Measurements from ENCODE around the gene DDX55.
"Not testable (repeated sequence)": the region's sequence is repeated elsewhere in the genome, so short reads cannot be mapped to it uniquely, and the experiment has no call there.

DDX55 gene

GRCh38 chr12:123601602-123602489, at the start of gene DDX55:
Gene DDX55 (plus strand): TSS chr12:123602099. CDS start chr12:123602149, 50 bp downstream.
- peak; percentile 89 for DNase-seq

GRCh38 chr12:123554136-123554535, 47.8 kb upstream of the DDX55 start:
- peak; percentile 45 for DNase-seq

GRCh38 chr12:123554843-123555242, 47.1 kb upstream of the DDX55 start:
- not testable (repeated sequence) for DNase-seq

- not testable (repeated sequence) for DNase-seq
Observed at GRCh38 chr12:123558487-123558886, 43.4 kb upstream of the DDX55 start.

GRCh38 chr12:123559468-123559867, 42.4 kb upstream of the DDX55 start:
- peak; percentile 47 for DNase-seq

GRCh38 chr12:123571343-123571813, 30.5 kb upstream of the DDX55 start:
- no peak for DNase-seq

GRCh38 chr12:123572391-123572790, 29.5 kb upstream of the DDX55 start:
- DNase-seq = no peak

GRCh38 chr12:123573870-123574269, 28.0 kb upstream of the DDX55 start:
- DNase-seq = no peak

- DNase-seq = no peak
Observed at GRCh38 chr12:123576611-123577010, 25.3 kb upstream of the DDX55 start.

- DNase-seq = no peak
Observed at GRCh38 chr12:123578243-123578642, 23.7 kb upstream of the DDX55 start.

GRCh38 chr12:123578829-123579228, 23.1 kb upstream of the DDX55 start:
- not testable (repeated sequence) for DNase-seq

- DNase-seq = no peak
Observed at GRCh38 chr12:123580772-123581171, 21.1 kb upstream of the DDX55 start.

GRCh38 chr12:123591702-123592481, 10.0 kb upstream of the DDX55 start:
- DNase-seq = no peak

- no peak for DNase-seq
Observed at GRCh38 chr12:123595729-123596128, 6.2 kb upstream of the DDX55 start.

- no peak for DNase-seq
Observed at GRCh38 chr12:123597100-123597499, 4.8 kb upstream of the DDX55 start.

GRCh38 chr12:123598522-123598921, 3.4 kb upstream of the DDX55 start:
- no peak for DNase-seq

- no peak for DNase-seq
Observed at GRCh38 chr12:123599310-123599709, 2.6 kb upstream of the DDX55 start.

GRCh38 chr12:123599721-123600120, 2.2 kb upstream of the DDX55 start:
- no peak for DNase-seq

GRCh38 chr12:123602651-123603195, 824 bp downstream of the DDX55 start:
- DNase-seq = peak; percentile 56

- DNase-seq = not testable (repeated sequence)
Observed at GRCh38 chr12:123603495-123603894, 1.6 kb downstream of the DDX55 start.

- no peak for DNase-seq
Observed at GRCh38 chr12:123607756-123608155, 5.9 kb downstream of the DDX55 start.

- DNase-seq = no peak
Observed at GRCh38 chr12:123608182-123608581, 6.3 kb downstream of the DDX55 start.

- no peak for DNase-seq
Observed at GRCh38 chr12:123614110-123614509, 12.2 kb downstream of the DDX55 start.
